Lower leg skin (tissue), 4 donors: ENCODE measurements around the gene EYS. TPM values are rescaled to one million over a fixed set of nuclear protein-coding genes. Genes with fewer than 3 reads are reported as not detected.

Experiments
- DNase-seq, 2 donors: peaks; one replicate each; pipeline ENCODE4 v3.0.0-alpha.2; 2019; ENCODE audit warnings: low spot score in 2 of 2
- H3K4me3 ChIP-seq: fragments of 200-600 bp; sonication (generic); 2 replicates; pipeline ENCODE4 v1.5.1; 2017; ENCODE audit warnings: mild to moderate bottlenecking, low read depth; ENCODE audit not compliant: poor library complexity, severe bottlenecking
- CTCF ChIP-seq, 3 donors: fragments of 450-650 bp; IDR thresholded peaks; one replicate each; pipeline ENCODE4 v1.5.1; 2016; ENCODE audit warnings: antibody characterized with exemption in 3 of 3, mild to moderate bottlenecking in 3 of 3, moderate library complexity in 2 of 3
- POLR2A ChIP-seq, 2 donors: fragments of 450-650 bp; IDR thresholded peaks; one replicate each; pipeline ENCODE4 v1.6.1; 2016 to 2017; ENCODE audit warnings: antibody characterized with exemption in 2 of 2, mild to moderate bottlenecking in 1 of 2, moderate library complexity in 1 of 2
- WGBS, 2 donors: methylation state at CpG; one replicate each; pipeline ENCODE4 v1.1.5; 2018; 5-methylcytosine and 5-hydroxymethylcytosine counted together
- intact Hi-C: fragments of 100-400 bp; cut with DNase I; formaldehyde crosslinking; loops from one replicate; pipeline ENCODE4 v1.15.0; 2023; ENCODE audit warnings: low total_unique reads
- total RNA-seq, 4 donors: library from RNA; depleted of rRNA; stranded (reverse); fragments of >200 nt; gene quantifications; one replicate each; pipeline ENCODE4 v1.1.0, GENCODE V29; 2016

Gene EYS
- total RNA-seq, 4 donors from 2014 or later, result 0.04 TPM; not detected in 3

- 73 to 81% methylated on average over 3 of the region's 3 CpGs for WGBS, 2 donors
- DNase-seq, result no peak
- intact Hi-C loops, result no loop called here
- H3K4me3 ChIP-seq, result no peak overlapping the region
- TF ChIP-seq CTCF (IDR thresholded peaks at IDR 0.05) (no peak), POLR2A (IDR thresholded peaks at IDR 0.05) (no peak)
Measured at GRCh38 chr6:64724091-64724490, 982.9 kb downstream of the EYS start.

GRCh38 chr6:64723327-64724058 is 983.5 kb downstream of the EYS start:
- no peak overlapping the region for H3K4me3 ChIP-seq
- intact Hi-C loops, result no loop called here
- no peak for TF ChIP-seq POLR2A (IDR thresholded peaks at IDR 0.05)
- no peak for TF ChIP-seq CTCF (IDR thresholded peaks at IDR 0.05)
- DNase-seq, result no peak
- 64 to 68% methylated on average over 5 of the region's 5 CpGs for WGBS, 2 donors

- intact Hi-C loops, result no loop called here
- 95 to 97% methylated on average over 2 of the region's 2 CpGs for WGBS, 2 donors
- H3K4me3 ChIP-seq, result no peak overlapping the region
- TF ChIP-seq POLR2A (IDR thresholded peaks at IDR 0.05) (no peak), CTCF (IDR thresholded peaks at IDR 0.05) (no peak)
- no peak for DNase-seq
Measured at GRCh38 chr6:64721865-64722264, 985.2 kb downstream of the EYS start.

GRCh38 chr6:64717281-64717680 is 989.7 kb downstream of the EYS start:
- no peak for DNase-seq
- WGBS, 2 donors, result 77 to 89% methylated on average over 3 of the region's 3 CpGs

GRCh38 chr6:64715624-64716023 is 991.4 kb downstream of the EYS start:
- DNase-seq, result no peak
- intact Hi-C loops, result no loop called here
- no peak overlapping the region for H3K4me3 ChIP-seq
- WGBS, 2 donors, result 89 to 92% methylated on average over 3 of the region's 3 CpGs
- TF ChIP-seq POLR2A (IDR thresholded peaks at IDR 0.05) (no peak), CTCF (IDR thresholded peaks at IDR 0.05) (no peak)

More at GRCh38 chr6:64717281-64717680, 989.7 kb downstream of the EYS start:
- no peak overlapping the region for H3K4me3 ChIP-seq
- intact Hi-C loops, result no loop called here
- no peak for TF ChIP-seq CTCF (IDR thresholded peaks at IDR 0.05)
- TF ChIP-seq POLR2A (IDR thresholded peaks at IDR 0.05), result no peak

- TF ChIP-seq CTCF (IDR thresholded peaks at IDR 0.05), result no peak
- TF ChIP-seq POLR2A (IDR thresholded peaks at IDR 0.05), result no peak
- 37 to 52% methylated on average over 2 of the region's 2 CpGs for WGBS, 2 donors
- no peak overlapping the region for H3K4me3 ChIP-seq
- intact Hi-C loops, result no loop called here
- DNase-seq, result no peak
Measured at GRCh38 chr6:64714073-64714472, 993.0 kb downstream of the EYS start.
